Measurements from ENCODE around the gene ASCL3.

The ASCL3 gene

DNA sequence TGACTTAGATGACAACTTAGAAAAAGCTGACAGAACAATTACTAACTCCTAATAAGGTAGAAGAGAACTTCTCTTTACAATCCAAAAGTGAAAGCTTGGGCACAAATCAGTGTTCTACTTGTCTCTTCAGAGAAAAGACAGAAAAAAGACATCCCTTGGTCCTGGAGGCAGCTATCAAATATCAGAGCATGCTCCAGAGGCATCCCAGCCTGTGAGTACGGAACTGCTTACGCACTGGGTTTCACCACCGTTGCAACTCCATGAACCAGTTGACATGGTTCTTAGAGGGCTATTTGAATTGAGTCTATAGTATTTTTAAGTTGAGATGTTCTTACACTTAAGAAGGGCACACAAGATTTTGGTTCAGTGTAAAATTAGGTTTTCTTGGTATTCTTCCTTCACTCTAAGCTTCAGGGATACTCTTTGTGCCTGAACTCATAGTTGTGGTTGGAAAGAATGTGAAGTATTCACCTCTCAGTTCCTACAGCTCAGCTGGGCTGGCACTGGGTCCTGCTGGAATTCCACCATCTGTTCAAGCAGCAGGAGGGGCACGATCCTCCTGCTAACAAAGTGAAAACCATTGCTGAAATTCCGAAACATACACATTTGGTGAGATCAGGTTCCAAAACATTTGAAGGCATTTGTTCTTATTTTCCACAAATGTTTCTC is 25.5 kb downstream of the ASCL3 start:
- TF ChIP-seq, protein P1, sequence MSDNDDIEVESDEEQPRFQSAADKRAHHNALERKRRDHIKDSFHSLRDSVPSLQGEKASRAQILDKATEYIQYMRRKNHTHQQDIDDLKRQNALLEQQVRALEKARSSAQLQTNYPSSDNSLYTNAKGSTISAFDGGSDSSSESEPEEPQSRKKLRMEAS (IDR thresholded peaks at IDR 0.05), result peak; percentile 63; the same call in 1 of the 2 replicates
- TF ChIP-seq TCF12 (IDR thresholded peaks at IDR 0.05; ENCODE audit: low read depth), result peak; percentile 95
- TF ChIP-seq CEBPB (IDR thresholded peaks at IDR 0.05), result peak; percentile 40; the same call in 1 of the 2 replicates
- no peak for TF ChIP-seq EGR1 (IDR thresholded peaks at IDR 0.05)
- peak; percentile 83 for TF ChIP-seq EP300 (IDR thresholded peaks at IDR 0.05; ENCODE audit: borderline replicate concordance)
- no peak for TF ChIP-seq CREB1 (IDR thresholded peaks at IDR 0.05; ENCODE audit: low read depth)
- peak; percentile 100 for TF ChIP-seq TEAD4 (IDR thresholded peaks at IDR 0.05)
- TF ChIP-seq, protein P2, sequence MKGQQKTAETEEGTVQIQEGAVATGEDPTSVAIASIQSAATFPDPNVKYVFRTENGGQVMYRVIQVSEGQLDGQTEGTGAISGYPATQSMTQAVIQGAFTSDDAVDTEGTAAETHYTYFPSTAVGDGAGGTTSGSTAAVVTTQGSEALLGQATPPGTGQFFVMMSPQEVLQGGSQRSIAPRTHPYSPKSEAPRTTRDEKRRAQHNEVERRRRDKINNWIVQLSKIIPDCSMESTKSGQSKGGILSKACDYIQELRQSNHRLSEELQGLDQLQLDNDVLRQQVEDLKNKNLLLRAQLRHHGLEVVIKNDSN (IDR thresholded peaks at IDR 0.05), result no peak
- TF ChIP-seq RAD21 (IDR thresholded peaks at IDR 0.05; ENCODE audit: low read depth), result no peak
- TF ChIP-seq FOXM1 (IDR thresholded peaks at IDR 0.05; ENCODE audit: borderline replicate concordance, low read depth), result no peak
- TF ChIP-seq YY1 (IDR thresholded peaks at IDR 0.05; ENCODE audit: low read depth), result peak; percentile 48; the same call in 1 of the 2 replicates
- no peak for TF ChIP-seq ZBTB7A (IDR thresholded peaks at IDR 0.05; ENCODE audit: low read depth)
- TF ChIP-seq, protein P3, sequence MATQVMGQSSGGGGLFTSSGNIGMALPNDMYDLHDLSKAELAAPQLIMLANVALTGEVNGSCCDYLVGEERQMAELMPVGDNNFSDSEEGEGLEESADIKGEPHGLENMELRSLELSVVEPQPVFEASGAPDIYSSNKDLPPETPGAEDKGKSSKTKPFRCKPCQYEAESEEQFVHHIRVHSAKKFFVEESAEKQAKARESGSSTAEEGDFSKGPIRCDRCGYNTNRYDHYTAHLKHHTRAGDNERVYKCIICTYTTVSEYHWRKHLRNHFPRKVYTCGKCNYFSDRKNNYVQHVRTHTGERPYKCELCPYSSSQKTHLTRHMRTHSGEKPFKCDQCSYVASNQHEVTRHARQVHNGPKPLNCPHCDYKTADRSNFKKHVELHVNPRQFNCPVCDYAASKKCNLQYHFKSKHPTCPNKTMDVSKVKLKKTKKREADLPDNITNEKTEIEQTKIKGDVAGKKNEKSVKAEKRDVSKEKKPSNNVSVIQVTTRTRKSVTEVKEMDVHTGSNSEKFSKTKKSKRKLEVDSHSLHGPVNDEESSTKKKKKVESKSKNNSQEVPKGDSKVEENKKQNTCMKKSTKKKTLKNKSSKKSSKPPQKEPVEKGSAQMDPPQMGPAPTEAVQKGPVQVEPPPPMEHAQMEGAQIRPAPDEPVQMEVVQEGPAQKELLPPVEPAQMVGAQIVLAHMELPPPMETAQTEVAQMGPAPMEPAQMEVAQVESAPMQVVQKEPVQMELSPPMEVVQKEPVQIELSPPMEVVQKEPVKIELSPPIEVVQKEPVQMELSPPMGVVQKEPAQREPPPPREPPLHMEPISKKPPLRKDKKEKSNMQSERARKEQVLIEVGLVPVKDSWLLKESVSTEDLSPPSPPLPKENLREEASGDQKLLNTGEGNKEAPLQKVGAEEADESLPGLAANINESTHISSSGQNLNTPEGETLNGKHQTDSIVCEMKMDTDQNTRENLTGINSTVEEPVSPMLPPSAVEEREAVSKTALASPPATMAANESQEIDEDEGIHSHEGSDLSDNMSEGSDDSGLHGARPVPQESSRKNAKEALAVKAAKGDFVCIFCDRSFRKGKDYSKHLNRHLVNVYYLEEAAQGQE (IDR thresholded peaks at IDR 0.05; ENCODE audit: low read depth), result no peak
- peak; percentile 94 for TF ChIP-seq NFIC (IDR thresholded peaks at IDR 0.05)

DNA sequence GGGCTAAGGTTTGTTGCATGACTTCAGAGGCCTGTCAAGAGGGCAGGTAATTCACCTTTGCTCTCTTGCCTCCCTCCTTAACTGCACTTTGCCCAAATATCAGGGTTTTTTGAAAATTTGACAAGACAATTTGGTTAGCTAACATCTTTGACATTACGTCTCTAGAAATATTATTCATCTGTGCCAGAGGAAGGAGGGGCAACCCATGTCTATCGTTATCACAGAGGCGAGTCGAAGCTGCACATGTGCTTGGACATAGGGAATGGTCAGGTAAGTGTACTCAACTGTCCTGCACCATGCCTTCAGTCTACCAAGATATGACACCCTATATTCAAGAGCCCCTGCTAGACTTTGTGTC is 28.2 kb downstream of the ASCL3 start:
- TF ChIP-seq YY1 (IDR thresholded peaks at IDR 0.05; ENCODE audit: low read depth) (no peak), EP300 (IDR thresholded peaks at IDR 0.05; ENCODE audit: borderline replicate concordance) (no peak)

DNA sequence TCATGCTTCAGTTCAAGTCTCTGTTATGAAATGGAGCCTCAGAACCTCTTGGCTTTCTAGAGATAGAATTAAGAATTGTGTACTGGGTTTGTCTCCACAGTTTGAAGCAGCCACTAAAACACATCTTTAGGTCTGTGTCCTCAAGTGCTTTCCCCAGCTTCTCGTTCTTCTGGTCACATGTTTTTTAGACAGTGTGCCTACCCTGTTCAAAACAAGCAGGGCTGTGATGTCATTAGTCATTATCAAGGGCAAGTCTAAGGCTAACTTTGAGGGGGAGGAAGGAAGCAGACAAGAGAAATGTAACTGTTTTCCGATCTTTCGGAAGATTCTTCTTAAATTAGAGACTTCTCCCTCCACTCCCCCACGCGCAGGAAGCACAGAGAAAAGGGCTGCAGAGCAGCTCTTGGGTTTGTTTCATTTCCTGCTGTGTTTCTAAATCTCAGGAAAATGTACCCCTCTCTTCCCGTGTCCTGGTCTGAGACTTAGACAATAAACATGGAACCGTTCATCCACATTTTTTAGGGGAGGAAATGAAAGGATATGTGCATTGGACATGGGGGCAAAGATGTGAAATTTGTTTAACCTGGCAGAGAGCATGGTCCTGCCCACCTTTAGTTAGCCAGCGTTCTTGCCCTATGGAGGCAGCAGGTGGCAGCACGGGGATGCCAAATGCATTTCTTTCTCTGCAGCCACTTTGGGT is 28.7 kb downstream of the ASCL3 start:
- TF ChIP-seq, protein P2 (IDR thresholded peaks at IDR 0.05), result no peak
- TF ChIP-seq TCF12 (IDR thresholded peaks at IDR 0.05; ENCODE audit: low read depth), result no peak
- peak; percentile 84 for TF ChIP-seq RAD21 (IDR thresholded peaks at IDR 0.05; ENCODE audit: low read depth)
- TF ChIP-seq NFIC (IDR thresholded peaks at IDR 0.05), result no peak

DNA sequence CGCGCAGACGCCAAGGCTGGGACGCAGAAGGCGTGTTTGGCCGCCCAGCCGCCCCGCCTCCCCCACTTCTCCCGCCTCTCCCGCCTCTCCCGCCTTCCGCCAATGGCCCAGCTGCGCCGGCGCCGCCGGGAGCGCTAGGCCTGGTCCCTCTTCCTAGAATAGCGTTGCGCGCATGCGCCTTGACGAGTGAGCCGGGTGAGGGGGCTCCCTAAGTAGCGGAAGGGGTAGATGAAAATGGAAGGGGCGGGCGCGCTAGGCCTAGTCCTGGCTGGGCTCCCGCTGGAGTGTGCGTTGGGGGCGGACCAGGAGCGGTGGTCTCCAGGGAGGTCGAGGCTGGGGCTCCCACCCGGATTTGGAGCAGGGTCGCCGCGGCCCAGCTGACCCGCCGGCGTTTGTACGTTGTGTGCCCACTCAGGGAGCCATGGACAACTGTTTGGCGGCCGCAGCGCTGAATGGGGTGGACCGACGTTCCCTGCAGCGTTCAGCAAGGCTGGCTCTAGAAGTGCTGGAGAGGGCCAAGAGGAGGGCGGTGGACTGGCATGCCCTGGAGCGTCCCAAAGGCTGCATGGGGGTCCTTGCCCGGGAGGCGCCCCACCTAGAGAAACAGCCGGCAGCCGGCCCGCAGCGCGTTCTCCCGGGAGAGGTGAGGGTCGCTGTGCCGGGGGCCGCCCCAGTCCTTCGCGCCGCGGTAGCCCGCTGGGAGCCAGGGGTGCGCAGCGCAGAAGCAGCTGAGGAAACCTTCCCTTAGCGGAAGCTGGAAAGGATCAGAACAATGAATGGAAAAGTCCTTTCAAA is 31.6 kb downstream of the ASCL3 start, which contains the start of gene AKIP1:
TSS of gene AKIP1 (plus strand) at position 161 of the 795 bp plus-strand sequence. CDS start at position 422, 261 bp downstream.
- TF ChIP-seq, protein P1 (IDR thresholded peaks at IDR 0.05), result peak; percentile 45; the same call in 1 of the 2 replicates
- no peak for TF ChIP-seq TCF12 (IDR thresholded peaks at IDR 0.05; ENCODE audit: low read depth)
- TF ChIP-seq ZBTB7A (IDR thresholded peaks at IDR 0.05; ENCODE audit: low read depth), result peak; percentile 96
- no peak for TF ChIP-seq EGR1 (IDR thresholded peaks at IDR 0.05)
- TF ChIP-seq TAF1 (IDR thresholded peaks at IDR 0.05; ENCODE audit: low read depth), result peak; percentile 60

DNA sequence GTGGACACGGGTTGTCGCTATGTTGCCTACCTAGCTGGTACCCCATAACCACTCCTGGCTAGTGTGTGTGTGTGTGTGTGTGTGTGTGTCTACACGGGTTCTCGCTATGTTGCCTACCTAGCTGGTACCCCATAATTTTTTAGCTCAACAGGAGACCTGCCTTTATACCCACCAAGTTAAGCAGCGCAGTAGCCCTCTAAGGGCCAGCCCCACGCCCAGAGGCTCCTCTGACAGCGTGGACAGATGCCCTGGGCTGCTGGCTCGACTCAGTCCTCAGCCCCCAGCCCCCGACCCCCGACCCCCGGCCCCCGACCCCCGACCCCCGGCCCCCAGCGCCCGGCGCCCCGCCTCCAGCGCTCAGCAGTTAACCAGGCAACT is 32.2 kb downstream of the ASCL3 start:
- no peak; the same call in 1 of the 2 replicates for TF ChIP-seq ZBTB7A (IDR thresholded peaks at IDR 0.05; ENCODE audit: low read depth)
- TF ChIP-seq, protein P3 (IDR thresholded peaks at IDR 0.05; ENCODE audit: low read depth), result no peak
- TF ChIP-seq TCF12 (IDR thresholded peaks at IDR 0.05; ENCODE audit: low read depth), result no peak
- no peak for TF ChIP-seq YY1 (IDR thresholded peaks at IDR 0.05; ENCODE audit: low read depth)

DNA sequence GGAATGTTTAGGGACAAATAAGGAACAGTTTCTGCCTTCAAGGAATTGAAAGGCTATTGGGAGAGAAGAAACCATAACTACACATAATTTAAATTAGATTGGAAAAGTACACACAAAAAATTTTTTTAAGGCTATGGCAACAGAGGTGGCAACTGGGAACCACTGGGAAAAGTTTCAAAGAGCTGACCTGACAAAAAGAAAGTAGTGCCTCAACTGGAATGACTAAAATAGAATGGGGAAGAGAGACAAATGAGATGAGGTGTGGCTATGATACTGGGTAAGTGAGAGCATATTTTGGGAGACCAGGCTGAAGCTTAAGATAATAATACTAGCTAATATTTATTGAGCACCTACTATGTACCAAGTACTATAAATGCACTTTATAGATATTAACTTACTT is 34.7 kb downstream of the ASCL3 start:
- TF ChIP-seq, protein P3 (IDR thresholded peaks at IDR 0.05; ENCODE audit: low read depth), result no peak
- no peak for TF ChIP-seq EP300 (IDR thresholded peaks at IDR 0.05; ENCODE audit: borderline replicate concordance)
- no peak for TF ChIP-seq CEBPB (IDR thresholded peaks at IDR 0.05)
- no peak for TF ChIP-seq FOXM1 (IDR thresholded peaks at IDR 0.05; ENCODE audit: borderline replicate concordance, low read depth)
- TF ChIP-seq TCF12 (IDR thresholded peaks at IDR 0.05; ENCODE audit: low read depth), result no peak
- TF ChIP-seq RAD21 (IDR thresholded peaks at IDR 0.05; ENCODE audit: low read depth), result no peak
- no peak for TF ChIP-seq ZBTB7A (IDR thresholded peaks at IDR 0.05; ENCODE audit: low read depth)
- TF ChIP-seq, protein P1 (IDR thresholded peaks at IDR 0.05), result no peak
- no peak for TF ChIP-seq YY1 (IDR thresholded peaks at IDR 0.05; ENCODE audit: low read depth)
- no peak for TF ChIP-seq TEAD4 (IDR thresholded peaks at IDR 0.05)
- no peak for TF ChIP-seq NFIC (IDR thresholded peaks at IDR 0.05)
